Psoas muscle (tissue), 8 donors: ENCODE data around the gene DPH5. TPM values are rescaled to one million over a fixed set of nuclear protein-coding genes. Genes with fewer than 3 reads are reported as not detected.
"Not testable (repeated sequence)": the region's sequence is repeated elsewhere in the genome, so short reads cannot be mapped to it uniquely, and the experiment has no call there.

ENCODE experiments used
- ATAC-seq, 4 donors: fragments of 200-7000 bp; cut with Tn5 transposase; one replicate each; pipeline ENCODE4 v1.9.1; 2020; ENCODE audit warnings: moderate library complexity in 3 of 4, mild to moderate bottlenecking in 2 of 4
- DNase-seq, 2 donors: peaks; one replicate each; pipeline ENCODE4 v3.0.0-alpha.2; 2020
- H3K27ac ChIP-seq: fragments of 200-600 bp; one replicate; pipeline ENCODE4 v1.8.0; 2022
- H3K27me3 ChIP-seq, 3 donors: fragments of 200-600 bp in 1 of 3; one replicate each; pipeline versions ENCODE4 v1.6.1 to v1.8.0; 2013 to 2022; ENCODE audit warnings: low read length in 2 of 3, mild to moderate bottlenecking in 2 of 3, moderate library complexity in 1 of 3; ENCODE audit not compliant: insufficient read depth in 3 of 3
- H3K36me3 ChIP-seq, 2 donors: fragments of 200-600 bp in 1 of 2; one replicate each; pipeline versions ENCODE4 v1.6.1 to v1.8.0; 2013 to 2022; ENCODE audit warnings: low read depth in 1 of 2, mild to moderate bottlenecking in 1 of 2, moderate library complexity in 1 of 2; ENCODE audit not compliant: insufficient read depth in 1 of 2
- H3K4me1 ChIP-seq: fragments of 200-600 bp; one replicate; pipeline ENCODE4 v1.8.0; 2022
- H3K4me3 ChIP-seq: fragments of 200-600 bp; one replicate; pipeline ENCODE4 v1.8.0; 2022; ENCODE audit warnings: mild to moderate bottlenecking
- H3K9me3 ChIP-seq: fragments of 200-600 bp; one replicate; pipeline ENCODE4 v1.8.0; 2022
- WGBS, 3 donors: extraction: QIAGEN DNeasy Blood & Tissue Kit; methylation state at CpG; one replicate each; pipeline versions ENCODE4 v1.1.6 to v1.1.7; 2013; 5-methylcytosine and 5-hydroxymethylcytosine counted together
- intact Hi-C, 2 donors: fragments of 100-400 bp; cut with DNase I; formaldehyde crosslinking; loops; one replicate each; pipeline versions ENCODE4 v1.11.0 to v1.14.2; 2022
- polyA plus RNA-seq, 3 donors: library from polyadenylated mRNA; stranded (reverse); fragments of 200-250 nt; gene quantifications; one replicate each; pipeline ENCODE4 v1.2.3, GENCODE V29; 2013
- total RNA-seq, 4 donors: library from RNA; stranded (reverse); fragmentation: NEBNext Ultra II Directional in 2 of 4; extraction: Animal tissue kit (Norgen Biotek cat#: 25700) in 2 of 4; gene quantifications; one replicate each; pipeline versions ENCODE4 v1.2.1 to v1.2.4, GENCODE V29; 2021 to 2023
- TF ChIP-seq, protein P1 (sequence below): fragments of 200-600 bp; IDR thresholded peaks from one replicate; pipeline ENCODE4 v1.8.0; 2022; ENCODE audit warnings: antibody characterized with exemption
- donor health status: healthy with polysubstance abuse.
- donor health status: DM: no; HTN: no; CAD: no; lungs with moderate emphysema.
- donor health status: Bipolar disorder and iron deficiency.
- donor health status: healthy.
- donor health status: DM: yes; HTN: yes; CAD: no.
- donor health status: DM: no; HTN: no; CAD: no.
- donor health status: DM: no; HTN: no; CAD: no.
- donor health status: DM: yes; HTN: yes; CAD: no.

The DPH5 gene
- total and polyA plus RNA-seq, 7 donors, result 18.6 to 44.0 (median 31.1) TPM

DNA sequence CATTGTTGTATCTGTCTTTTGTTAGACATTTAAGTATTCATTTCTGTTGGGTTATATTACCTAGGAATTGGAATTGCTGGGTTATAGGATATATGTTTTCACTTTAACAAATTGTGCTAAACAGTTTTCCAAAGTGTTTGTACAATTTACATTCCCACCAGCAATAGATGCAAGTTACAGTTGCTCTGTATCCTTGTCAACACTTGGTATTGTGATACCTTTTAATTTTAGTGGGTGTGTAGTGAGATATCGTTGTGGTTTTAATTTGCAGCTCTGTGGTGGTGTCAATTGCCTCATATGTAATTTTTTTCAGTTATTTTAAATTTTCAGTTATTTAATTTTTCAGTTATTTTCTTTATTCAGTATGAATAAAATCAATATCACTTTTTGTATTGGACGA lies 7.4 kb upstream of the DPH5 start:
- no peak overlapping the region for H3K4me3 ChIP-seq
- DNase-seq (no peak), ATAC-seq (no peak)
- no peaks in the 10 kb centered on the region for H3K36me3 ChIP-seq
- H3K9me3 ChIP-seq, result peaks cover 4% of the 10 kb centered on the region
- no peaks in the 10 kb centered on the region for H3K4me1 ChIP-seq
- intact Hi-C loops, result no loop called here
- no peaks in the 10 kb centered on the region for H3K27me3 ChIP-seq
- WGBS, 3 donors, result 95 to 98% (median 97%) methylated on average over 2 of the region's 2 CpGs
- TF ChIP-seq, protein P1, sequence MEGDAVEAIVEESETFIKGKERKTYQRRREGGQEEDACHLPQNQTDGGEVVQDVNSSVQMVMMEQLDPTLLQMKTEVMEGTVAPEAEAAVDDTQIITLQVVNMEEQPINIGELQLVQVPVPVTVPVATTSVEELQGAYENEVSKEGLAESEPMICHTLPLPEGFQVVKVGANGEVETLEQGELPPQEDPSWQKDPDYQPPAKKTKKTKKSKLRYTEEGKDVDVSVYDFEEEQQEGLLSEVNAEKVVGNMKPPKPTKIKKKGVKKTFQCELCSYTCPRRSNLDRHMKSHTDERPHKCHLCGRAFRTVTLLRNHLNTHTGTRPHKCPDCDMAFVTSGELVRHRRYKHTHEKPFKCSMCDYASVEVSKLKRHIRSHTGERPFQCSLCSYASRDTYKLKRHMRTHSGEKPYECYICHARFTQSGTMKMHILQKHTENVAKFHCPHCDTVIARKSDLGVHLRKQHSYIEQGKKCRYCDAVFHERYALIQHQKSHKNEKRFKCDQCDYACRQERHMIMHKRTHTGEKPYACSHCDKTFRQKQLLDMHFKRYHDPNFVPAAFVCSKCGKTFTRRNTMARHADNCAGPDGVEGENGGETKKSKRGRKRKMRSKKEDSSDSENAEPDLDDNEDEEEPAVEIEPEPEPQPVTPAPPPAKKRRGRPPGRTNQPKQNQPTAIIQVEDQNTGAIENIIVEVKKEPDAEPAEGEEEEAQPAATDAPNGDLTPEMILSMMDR, result no peak
- no peak overlapping the region for H3K27ac ChIP-seq

DNA sequence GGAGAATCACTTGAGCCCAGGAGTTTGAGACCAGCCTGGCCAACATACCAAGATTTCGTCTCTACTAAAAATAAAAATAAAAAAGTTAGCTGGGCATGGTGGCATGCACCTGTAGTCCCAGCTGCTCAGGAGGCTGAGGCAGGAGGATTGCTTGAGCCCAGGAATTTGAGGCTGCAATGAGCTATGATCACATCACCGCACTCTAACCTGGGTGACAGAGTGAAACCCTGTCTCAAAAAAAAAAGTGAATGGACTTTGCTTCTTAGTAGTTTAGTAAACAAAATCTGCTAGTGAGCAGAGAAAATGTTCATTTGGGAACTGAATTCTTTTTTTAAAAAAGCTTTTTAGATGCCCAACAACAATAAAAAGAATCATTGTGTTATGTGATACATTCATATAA lies 6.5 kb upstream of the DPH5 start:
- intact Hi-C loops, H3K27me3 ChIP-seq, DNase-seq, H3K4me3 ChIP-seq, H3K36me3 ChIP-seq, H3K9me3 ChIP-seq, H3K4me1 ChIP-seq, ATAC-seq, H3K27ac ChIP-seq: not testable (repeated sequence)
- 81 to 97% (median 91%) methylated on average over 2 of the region's 2 CpGs for WGBS, 3 donors

DNA sequence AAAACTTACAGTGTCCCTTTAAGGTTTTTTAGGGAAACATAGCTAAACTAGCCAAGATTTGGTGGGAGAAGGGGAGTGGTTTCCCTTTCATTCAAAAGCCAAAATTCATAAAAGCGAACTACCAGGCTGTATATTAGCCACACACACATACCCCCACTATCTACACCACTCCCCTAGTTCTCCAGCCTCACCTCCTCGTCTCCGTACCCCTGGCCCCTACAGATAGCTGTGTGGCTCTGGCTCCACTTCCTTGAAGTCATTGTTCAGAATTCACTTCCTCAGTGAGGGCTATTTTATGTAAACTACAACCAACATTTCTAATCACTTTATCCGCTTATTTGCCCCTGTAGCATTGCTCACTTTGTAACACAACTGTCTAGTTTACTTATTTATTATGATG lies 5.3 kb upstream of the DPH5 start:
- ATAC-seq, result no peak
- Histone ChIP-seq H3K36me3 (no peaks in the 10 kb centered on the region), H3K4me1 (peaks cover 9% of the 10 kb centered on the region), H3K27me3 (no peaks in the 10 kb centered on the region), H3K27ac (no peak overlapping the region), H3K4me3 (no peak overlapping the region), H3K9me3 (peaks cover 4% of the 10 kb centered on the region)
- whole genome bisulfite sequencing, 3 donors, result 82 to 86% (median 84%) methylated on average over 4 of the region's 4 CpGs
- intact Hi-C loops, result no loop called here
- no peak for DNase-seq
- TF ChIP-seq, protein P1, result no peak

DNA sequence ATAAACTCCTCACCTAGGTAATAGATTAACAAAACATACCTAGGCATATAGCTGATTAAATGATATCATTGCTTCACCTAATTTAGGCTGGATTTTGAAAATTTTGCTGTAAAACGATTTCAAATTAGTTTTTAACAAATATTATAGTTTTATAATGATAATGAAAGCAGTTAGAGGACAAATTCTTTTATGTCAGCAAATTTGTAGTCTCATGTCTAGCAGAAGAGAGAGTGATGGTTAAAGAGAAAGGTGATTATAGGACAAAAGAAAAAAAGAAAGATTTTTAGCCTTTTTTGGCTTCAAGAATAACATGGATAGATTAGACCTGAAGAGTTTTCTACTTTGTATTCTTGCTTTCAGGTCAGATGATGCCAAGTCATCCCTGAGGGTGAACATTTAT lies 3.6 kb upstream of the DPH5 start:
- Histone ChIP-seq H3K27ac (no peak overlapping the region), H3K27me3 (no peaks in the 10 kb centered on the region), H3K36me3 (peaks cover 0 to 2% of the 10 kb centered on the region in 2 donors), H3K9me3 (peaks cover 4% of the 10 kb centered on the region), H3K4me1 (peaks cover 17% of the 10 kb centered on the region), H3K4me3 (no peak overlapping the region)
- ATAC-seq (no peak), DNase-seq (no peak)
- 83 to 90% (median 88%) methylated on average over 1 of the region's 1 CpG for WGBS, 3 donors
- intact Hi-C loops, result loop anchor here in 1 of 2 donors (10.0 kb wide), 1 partner anchor 206 kb away; the partner anchor contains the start of gene S1PR1
- TF ChIP-seq, protein P1, result no peak

DNA sequence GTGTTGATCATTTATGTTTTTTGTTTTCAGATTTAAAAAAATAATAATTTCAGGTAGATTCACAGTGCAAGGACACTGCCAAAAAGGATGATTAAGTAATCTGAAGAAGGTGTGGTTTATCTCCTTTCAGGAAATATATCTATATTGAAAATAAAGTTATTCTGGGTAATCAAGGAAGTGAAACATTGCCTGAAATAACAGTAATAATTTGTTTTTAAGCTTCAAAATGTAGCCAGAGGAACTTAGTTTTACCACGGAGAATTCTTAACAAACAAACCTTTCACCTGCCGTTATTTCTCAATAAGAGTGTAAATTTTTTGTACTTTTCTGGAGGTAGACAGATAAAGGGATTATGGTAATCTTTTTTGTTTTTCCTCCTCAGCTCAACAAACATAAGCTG lies 2.9 kb upstream of the DPH5 start:
- 56 to 84% (median 75%) methylated on average over 2 of the region's 2 CpGs for WGBS, 3 donors
- Histone ChIP-seq H3K4me3 (no peak overlapping the region), H3K4me1 (peaks cover 18% of the 10 kb centered on the region), H3K36me3 (peaks cover 2 to 5% of the 10 kb centered on the region in 2 donors), H3K27ac (no peak overlapping the region), H3K27me3 (no peaks in the 10 kb centered on the region), H3K9me3 (peaks cover 4% of the 10 kb centered on the region)
- TF ChIP-seq, protein P1, result no peak
- ATAC-seq (no peak), DNase-seq (no peak)
- intact Hi-C loops, result loop anchor here in 1 of 2 donors (10.0 kb wide), 1 partner anchor 206 kb away; the partner anchor contains the start of gene S1PR1
